ENCODE measurements around the gene ATM.
A peak's percentile ranks its signal among the peaks of the same experiment; 100 is the strongest.
"Not testable (repeated sequence)": the region's sequence is repeated elsewhere in the genome, so short reads cannot be mapped to it uniquely, and the experiment has no call there.

The ATM gene

GRCh38 chr11:108286956-108287355, 64.1 kb downstream of the ATM start:
- no peak for FAIRE-seq

GRCh38 chr11:108289066-108289465, 66.2 kb downstream of the ATM start:
- FAIRE-seq: peak; percentile 92

- FAIRE-seq: no peak
Measured at GRCh38 chr11:108289699-108290098, 66.8 kb downstream of the ATM start.

- peak; percentile 52 for FAIRE-seq
Measured at GRCh38 chr11:108293229-108293628, 70.4 kb downstream of the ATM start.

- FAIRE-seq: no peak
Measured at GRCh38 chr11:108302121-108302785, 79.4 kb downstream of the ATM start.

- FAIRE-seq: no peak
Measured at GRCh38 chr11:108307751-108308150, 84.9 kb downstream of the ATM start.

GRCh38 chr11:108313444-108313843, 90.6 kb downstream of the ATM start:
- FAIRE-seq: no peak

GRCh38 chr11:108316061-108316460, 93.2 kb downstream of the ATM start:
- FAIRE-seq: no peak

GRCh38 chr11:108319541-108320145, 96.8 kb downstream of the ATM start:
- no peak for FAIRE-seq

- no peak for FAIRE-seq
Measured at GRCh38 chr11:108322666-108323065, 99.8 kb downstream of the ATM start.

- FAIRE-seq: no peak
Measured at GRCh38 chr11:108324587-108324986, 101.7 kb downstream of the ATM start.

GRCh38 chr11:108333403-108333899, 110.6 kb downstream of the ATM start:
- FAIRE-seq: no peak

- no peak for FAIRE-seq
Measured at GRCh38 chr11:108338750-108339149, 115.9 kb downstream of the ATM start.

GRCh38 chr11:108340973-108341372, 118.1 kb downstream of the ATM start:
- FAIRE-seq: no peak

- FAIRE-seq: peak; percentile 58
Measured at GRCh38 chr11:108341654-108342053, 118.8 kb downstream of the ATM start.

- no peak for FAIRE-seq
Measured at GRCh38 chr11:108343714-108344113, 120.8 kb downstream of the ATM start.

GRCh38 chr11:108345767-108346166, 122.9 kb downstream of the ATM start:
- no peak for FAIRE-seq

GRCh38 chr11:108346451-108346850, 123.6 kb downstream of the ATM start:
- FAIRE-seq: no peak

GRCh38 chr11:108351468-108351867, 128.6 kb downstream of the ATM start:
- FAIRE-seq: no peak

GRCh38 chr11:108364159-108364558, 141.3 kb downstream of the ATM start:
- no peak for FAIRE-seq

- no peak for FAIRE-seq
Measured at GRCh38 chr11:108368134-108368533, 145.3 kb downstream of the ATM start.

- FAIRE-seq: no peak
Measured at GRCh38 chr11:108369064-108369463, 146.2 kb downstream of the ATM start.

- no peak for FAIRE-seq
Measured at GRCh38 chr11:108370315-108370714, 147.4 kb downstream of the ATM start.

- FAIRE-seq: no peak
Measured at GRCh38 chr11:108370990-108371389, 148.1 kb downstream of the ATM start.

- FAIRE-seq: not testable (repeated sequence)
Measured at GRCh38 chr11:108373505-108373904, 150.6 kb downstream of the ATM start.

Measured in G401.6 (cell line).